SU-DHL-6 (cell line): ENCODE data around the gene CHD6.

Experiments
- H2AFZ ChIP-seq: fragments of 200-600 bp; sonication (generic); 2 replicates; pipeline ENCODE4 v1.6.1; 2014; ENCODE audit warnings: low read depth, mild to moderate bottlenecking, moderate library complexity, mixed read lengths, antibody characterized with exemption, low read length; ENCODE audit not compliant: severe bottlenecking
- H3F3A ChIP-seq: fragments of 200-600 bp; shearing (Covaris generic); 2 replicates; pipeline ENCODE4 v1.6.0; 2016; ENCODE audit warnings: antibody characterized with exemption, mild to moderate bottlenecking; ENCODE audit not compliant: insufficient read depth
- H3K27ac ChIP-seq: fragments of 200-600 bp; sonication (generic); 2 replicates; pipeline ENCODE4 v1.5.1; 2016; ENCODE audit warnings: low read depth, mild to moderate bottlenecking, low read length, moderate library complexity, mixed read lengths
- H3K27me3 ChIP-seq: fragments of 200-600 bp; sonication (generic), shearing (Covaris generic); 2 replicates; pipeline ENCODE4 v1.6.0; 2014; ENCODE audit warnings: mild to moderate bottlenecking, low read length
- H3K36me3 ChIP-seq: fragments of 200-600 bp; sonication (generic); 2 replicates; pipeline ENCODE4 v1.6.1; 2014; ENCODE audit warnings: mild to moderate bottlenecking, low read length, mixed read lengths
- H3K4me2 ChIP-seq: fragments of 300-600, 200-600 bp; shearing (Covaris generic), sonication (generic); 2 replicates; pipeline ENCODE4 v1.6.0; 2014; ENCODE audit warnings: low read length, low read depth, mild to moderate bottlenecking; ENCODE audit not compliant: poor library complexity, severe bottlenecking
- H3K4me3 ChIP-seq: fragments of 200-600 bp; sonication (generic); 2 replicates; pipeline ENCODE4 v1.5.1; 2014; ENCODE audit warnings: antibody characterized with exemption, low read length, mild to moderate bottlenecking, mixed read lengths; ENCODE audit not compliant: insufficient read depth, poor library complexity, severe bottlenecking
- H3K79me2 ChIP-seq: fragments of 200-600 bp; sonication (generic); 2 replicates; pipeline ENCODE4 v1.6.1; 2014; ENCODE audit warnings: mild to moderate bottlenecking, low read length, moderate library complexity; ENCODE audit not compliant: insufficient read depth
- H3K9ac ChIP-seq: fragments of 200-600 bp; sonication (generic); 2 replicates; pipeline ENCODE4 v1.7.0; 2014; ENCODE audit warnings: mild to moderate bottlenecking, low read length
- H3K9me2 ChIP-seq: fragments of 200-600 bp; sonication (generic); replicated peaks from 2 replicates; pipeline ENCODE4 v1.6.1; 2014; ENCODE audit warnings: low read length; ENCODE audit not compliant: insufficient read depth
- H3K9me3 ChIP-seq: fragments of 200-600 bp; sonication (generic); 2 replicates; pipeline ENCODE4 v1.6.1; 2014; ENCODE audit warnings: low read length, mixed read lengths; ENCODE audit not compliant: insufficient read depth
- H4K20me1 ChIP-seq: fragments of 200-600 bp; sonication (generic); 2 replicates; pipeline ENCODE4 v1.6.1; 2014; ENCODE audit warnings: low read depth, mild to moderate bottlenecking, antibody characterized with exemption, low read length, moderate library complexity, mixed read lengths
- EZH2phosphoT487 ChIP-seq: fragments of 200-600 bp; sonication (generic), shearing (Covaris generic); conservative IDR thresholded peaks from 2 replicates; pipeline ENCODE4 v1.6.1; 2018; ENCODE audit warnings: mild to moderate bottlenecking, antibody characterized with exemption, low read length, moderate library complexity, mixed read lengths
- TF ChIP-seq, protein P1 (sequence below): fragments of 200-600 bp; sonication (generic); IDR thresholded peaks from one replicate; pipeline ENCODE4 v1.5.1; 2017; ENCODE audit warnings: antibody characterized with exemption, mild to moderate bottlenecking, low read length, moderate library complexity; ENCODE audit not compliant: insufficient read depth, poor library complexity, severe bottlenecking

Gene CHD6

DNA sequence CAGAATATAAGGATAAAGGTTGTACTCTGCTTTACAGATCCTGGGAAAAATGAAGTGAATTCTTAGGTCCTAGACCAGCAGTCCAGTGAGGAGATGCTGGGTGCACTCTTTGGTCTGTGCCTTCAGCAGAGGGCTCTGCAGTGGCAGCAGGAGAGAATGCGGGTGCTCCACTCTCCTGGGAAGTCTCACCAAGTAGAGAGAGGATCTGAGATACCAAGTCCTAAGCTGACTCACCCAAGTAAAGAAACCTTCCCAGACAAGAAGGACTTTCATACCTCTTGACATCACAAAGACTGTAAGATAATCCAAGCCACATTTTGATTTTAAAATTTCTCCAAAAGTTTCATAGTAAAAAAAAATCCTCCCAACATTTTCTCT, 134.6 kb downstream of the CHD6 start:
- no peak overlapping the region for H3K4me3 ChIP-seq
- H3K36me3 ChIP-seq, result peaks cover 6% of the 10 kb centered on the region; the same call in 1 of the 2 replicates
- H3F3A ChIP-seq, result no peaks in the 10 kb centered on the region
- no peak overlapping the region for H3K4me2 ChIP-seq
- H3K27me3 ChIP-seq, result no peaks in the 10 kb centered on the region
- no peaks in the 10 kb centered on the region for H3K9me3 ChIP-seq
- H4K20me1 ChIP-seq, result no peaks in the 10 kb centered on the region
- H3K9ac ChIP-seq, result no peak overlapping the region
- H3K9me2 ChIP-seq, result no peaks in the 10 kb centered on the region
- no peaks in the 10 kb centered on the region for H3K79me2 ChIP-seq
- H3K27ac ChIP-seq, result no peak overlapping the region
- TF ChIP-seq, protein P1, sequence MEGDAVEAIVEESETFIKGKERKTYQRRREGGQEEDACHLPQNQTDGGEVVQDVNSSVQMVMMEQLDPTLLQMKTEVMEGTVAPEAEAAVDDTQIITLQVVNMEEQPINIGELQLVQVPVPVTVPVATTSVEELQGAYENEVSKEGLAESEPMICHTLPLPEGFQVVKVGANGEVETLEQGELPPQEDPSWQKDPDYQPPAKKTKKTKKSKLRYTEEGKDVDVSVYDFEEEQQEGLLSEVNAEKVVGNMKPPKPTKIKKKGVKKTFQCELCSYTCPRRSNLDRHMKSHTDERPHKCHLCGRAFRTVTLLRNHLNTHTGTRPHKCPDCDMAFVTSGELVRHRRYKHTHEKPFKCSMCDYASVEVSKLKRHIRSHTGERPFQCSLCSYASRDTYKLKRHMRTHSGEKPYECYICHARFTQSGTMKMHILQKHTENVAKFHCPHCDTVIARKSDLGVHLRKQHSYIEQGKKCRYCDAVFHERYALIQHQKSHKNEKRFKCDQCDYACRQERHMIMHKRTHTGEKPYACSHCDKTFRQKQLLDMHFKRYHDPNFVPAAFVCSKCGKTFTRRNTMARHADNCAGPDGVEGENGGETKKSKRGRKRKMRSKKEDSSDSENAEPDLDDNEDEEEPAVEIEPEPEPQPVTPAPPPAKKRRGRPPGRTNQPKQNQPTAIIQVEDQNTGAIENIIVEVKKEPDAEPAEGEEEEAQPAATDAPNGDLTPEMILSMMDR, result no peak
- TF ChIP-seq EZH2phosphoT487, result no peak
- H2AFZ ChIP-seq, result no peak overlapping the region

DNA sequence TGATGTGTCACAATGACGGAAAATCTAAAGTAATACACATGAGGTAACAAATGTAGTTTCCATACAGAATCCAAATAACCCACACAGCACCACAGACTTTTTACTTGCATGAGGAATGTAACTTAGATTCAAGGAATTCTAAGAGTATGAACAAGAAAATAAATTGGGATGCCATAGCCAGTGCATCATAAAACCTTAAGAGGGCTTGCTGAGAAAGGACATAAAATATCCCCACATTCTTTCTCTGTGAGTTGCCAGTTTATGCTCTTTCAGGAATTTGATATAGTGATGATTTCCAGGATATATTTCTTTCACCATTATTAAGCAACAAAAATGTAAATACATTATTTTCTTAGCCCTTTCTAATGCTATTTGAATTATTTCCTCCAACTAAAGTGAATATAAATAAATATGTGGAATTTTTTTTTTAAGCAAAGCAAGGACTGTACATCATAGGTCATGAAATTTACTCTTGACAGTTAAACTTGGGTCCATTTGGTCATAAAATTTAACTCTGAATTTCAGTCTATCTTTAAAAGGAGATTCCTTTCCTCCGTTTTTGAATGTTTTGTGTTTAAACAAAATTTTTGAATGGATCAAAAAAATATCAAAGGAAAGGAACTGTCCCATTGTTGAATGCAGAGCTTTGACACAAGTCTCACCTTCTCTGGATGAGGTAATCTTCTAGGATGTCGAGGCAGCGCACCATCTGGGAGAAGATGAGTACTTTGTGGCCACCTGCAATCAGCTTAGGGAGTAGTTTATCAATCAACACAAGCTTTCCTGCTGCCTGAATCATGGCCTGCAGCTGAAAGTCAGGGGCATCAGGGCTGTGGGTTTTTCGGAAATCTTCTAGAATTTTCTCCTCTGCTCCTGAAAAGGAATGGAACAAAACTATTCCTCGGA, 135.3 kb downstream of the CHD6 start:
- Histone ChIP-seq H2AFZ (no peak overlapping the region), H3F3A (no peaks in the 10 kb centered on the region), H3K27ac (no peak overlapping the region), H3K36me3 (peaks cover 6% of the 10 kb centered on the region; the same call in 1 of the 2 replicates), H3K79me2 (no peaks in the 10 kb centered on the region), H3K9me3 (no peaks in the 10 kb centered on the region), H3K4me3 (no peak overlapping the region), H3K9ac (no peak overlapping the region), H3K27me3 (no peaks in the 10 kb centered on the region), H4K20me1 (no peaks in the 10 kb centered on the region), H3K9me2 (no peaks in the 10 kb centered on the region), H3K4me2 (no peak overlapping the region)
- TF ChIP-seq, protein P1, result no peak
- TF ChIP-seq EZH2phosphoT487, result no peak

DNA sequence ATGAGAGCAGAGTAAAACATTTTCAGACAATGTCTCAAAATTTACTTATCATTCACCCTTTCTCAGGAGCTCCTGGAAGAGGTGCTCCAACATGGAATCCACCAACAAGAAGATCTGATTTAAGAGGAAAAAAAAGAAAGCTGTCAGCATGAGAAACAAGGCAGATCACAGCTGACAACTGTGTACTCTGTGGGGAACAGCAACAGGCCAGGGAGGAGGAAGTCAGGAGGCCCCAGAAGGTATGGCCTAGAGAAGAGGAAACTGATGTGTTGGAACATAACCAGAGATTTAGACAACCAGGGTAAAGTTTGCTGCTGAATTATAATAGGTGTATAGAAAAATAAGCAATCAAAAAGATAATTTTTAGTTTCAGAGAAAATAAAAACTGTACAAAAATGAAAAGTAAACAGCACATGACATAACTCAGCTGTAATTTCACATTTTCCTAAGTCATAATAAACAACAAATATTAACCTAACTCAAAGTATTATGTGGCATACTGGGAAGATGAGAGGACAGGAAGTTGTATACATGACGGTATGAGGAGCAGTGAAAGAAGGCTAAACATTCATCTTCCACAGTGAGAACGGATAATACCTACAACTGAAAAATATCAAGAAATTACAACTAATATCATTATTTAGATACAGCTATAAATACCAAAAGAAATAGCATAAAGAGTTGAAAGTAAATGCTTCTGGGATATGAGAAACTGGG, 138.0 kb downstream of the CHD6 start:
- H3F3A ChIP-seq, result no peaks in the 10 kb centered on the region
- H4K20me1 ChIP-seq, result no peaks in the 10 kb centered on the region
- TF ChIP-seq EZH2phosphoT487, result no peak
- TF ChIP-seq, protein P1, result no peak
- no peak overlapping the region for H2AFZ ChIP-seq
- H3K36me3 ChIP-seq, result no peaks in the 10 kb centered on the region
- H3K27ac ChIP-seq, result no peak overlapping the region
- no peaks in the 10 kb centered on the region for H3K9me3 ChIP-seq
- H3K9ac ChIP-seq, result no peak overlapping the region
- H3K79me2 ChIP-seq, result no peaks in the 10 kb centered on the region
- no peak overlapping the region for H3K4me2 ChIP-seq
- no peak overlapping the region for H3K4me3 ChIP-seq
- H3K9me2 ChIP-seq, result no peaks in the 10 kb centered on the region
- no peaks in the 10 kb centered on the region for H3K27me3 ChIP-seq
